NCI-H2029 (cell line): ENCODE results near the gene AMT.

Source experiments
- DNase-seq: peaks from one replicate; lab custom pipeline; 2025; lab: John Stamatoyannopoulos, UW

AMT gene, protein sequence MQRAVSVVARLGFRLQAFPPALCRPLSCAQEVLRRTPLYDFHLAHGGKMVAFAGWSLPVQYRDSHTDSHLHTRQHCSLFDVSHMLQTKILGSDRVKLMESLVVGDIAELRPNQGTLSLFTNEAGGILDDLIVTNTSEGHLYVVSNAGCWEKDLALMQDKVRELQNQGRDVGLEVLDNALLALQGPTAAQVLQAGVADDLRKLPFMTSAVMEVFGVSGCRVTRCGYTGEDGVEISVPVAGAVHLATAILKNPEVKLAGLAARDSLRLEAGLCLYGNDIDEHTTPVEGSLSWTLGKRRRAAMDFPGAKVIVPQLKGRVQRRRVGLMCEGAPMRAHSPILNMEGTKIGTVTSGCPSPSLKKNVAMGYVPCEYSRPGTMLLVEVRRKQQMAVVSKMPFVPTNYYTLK

DNA sequence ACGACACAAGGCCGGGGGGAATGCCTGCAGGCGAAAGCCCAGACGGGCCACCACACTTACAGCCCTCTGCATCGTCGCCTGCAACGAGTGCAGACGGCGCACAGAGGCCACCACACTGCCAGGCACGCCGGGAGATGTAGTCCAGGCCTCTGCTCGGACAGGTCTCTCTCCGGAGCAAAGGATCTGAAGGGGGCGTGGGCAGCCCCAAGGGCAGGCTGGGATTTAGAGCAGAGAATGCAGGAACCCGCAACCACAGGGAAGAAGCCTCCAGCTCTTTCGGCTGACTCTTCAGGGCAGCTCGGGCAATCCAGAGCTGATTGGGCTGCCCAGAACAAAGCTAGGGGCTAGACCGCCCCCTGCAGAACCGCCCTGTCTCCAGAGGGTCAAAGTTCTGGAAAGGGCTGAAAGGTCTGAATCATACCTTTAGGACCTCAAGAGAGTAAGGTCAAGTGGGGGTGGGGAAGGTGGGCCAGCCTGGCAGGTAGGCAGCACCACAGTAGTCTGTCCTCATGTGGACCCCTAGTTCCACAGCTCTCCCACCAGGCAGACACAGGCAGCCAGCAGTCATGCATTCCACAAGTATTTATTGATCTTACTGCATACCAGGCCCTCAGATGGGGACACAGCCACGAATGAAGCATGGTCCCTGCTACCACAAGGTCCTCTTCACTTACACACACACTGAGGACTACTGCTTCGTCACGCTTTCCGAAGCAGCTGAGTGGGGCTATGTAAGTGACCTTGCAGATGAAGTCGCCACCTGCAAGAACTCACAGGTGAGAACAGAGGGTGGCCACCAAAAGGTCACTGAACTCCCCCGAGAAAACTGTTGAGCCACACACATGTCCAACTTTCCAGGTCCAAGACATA lies at the start of gene AMT:
Gene AMT (minus strand): TSS at position 95 of the 870 bp plus-strand sequence. CDS start 23 bp downstream, at position 72.
- no peak for DNase-seq

DNA sequence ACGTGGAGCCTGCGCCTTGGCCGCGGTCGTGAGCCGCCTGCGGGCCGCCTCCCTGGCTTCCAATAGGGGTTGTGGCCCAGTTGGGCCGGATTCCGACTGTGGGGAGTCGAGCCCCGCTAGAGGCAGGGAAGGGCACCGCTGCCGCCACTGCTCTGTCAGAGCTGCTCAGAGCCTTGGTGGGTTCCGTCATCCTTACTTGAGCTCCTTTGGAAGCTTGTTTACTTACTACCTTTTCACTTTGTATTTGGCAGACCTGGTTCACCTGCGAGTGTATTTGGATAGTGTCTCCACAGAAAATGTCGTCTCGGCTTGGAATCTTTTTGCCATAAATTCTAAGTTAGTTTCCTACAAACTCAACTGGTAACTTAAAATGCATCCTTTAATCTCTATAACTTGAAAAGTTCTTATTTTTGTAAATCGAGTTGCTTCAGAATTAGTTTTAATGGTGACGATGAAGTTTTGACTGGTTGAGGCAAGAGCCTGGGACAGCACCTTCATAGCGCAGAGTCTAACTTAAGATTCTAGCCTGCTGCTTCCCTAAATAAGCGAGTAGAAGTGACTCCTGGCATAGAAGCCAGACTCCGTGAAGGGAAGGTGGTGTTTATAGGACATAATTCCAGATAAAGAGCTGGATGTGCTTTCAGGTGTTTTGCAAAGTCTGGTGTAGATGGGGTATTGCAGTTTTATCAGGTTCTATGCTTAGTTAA lies 48.6 kb upstream of the AMT start:
- DNase-seq = peak; percentile 12

DNA sequence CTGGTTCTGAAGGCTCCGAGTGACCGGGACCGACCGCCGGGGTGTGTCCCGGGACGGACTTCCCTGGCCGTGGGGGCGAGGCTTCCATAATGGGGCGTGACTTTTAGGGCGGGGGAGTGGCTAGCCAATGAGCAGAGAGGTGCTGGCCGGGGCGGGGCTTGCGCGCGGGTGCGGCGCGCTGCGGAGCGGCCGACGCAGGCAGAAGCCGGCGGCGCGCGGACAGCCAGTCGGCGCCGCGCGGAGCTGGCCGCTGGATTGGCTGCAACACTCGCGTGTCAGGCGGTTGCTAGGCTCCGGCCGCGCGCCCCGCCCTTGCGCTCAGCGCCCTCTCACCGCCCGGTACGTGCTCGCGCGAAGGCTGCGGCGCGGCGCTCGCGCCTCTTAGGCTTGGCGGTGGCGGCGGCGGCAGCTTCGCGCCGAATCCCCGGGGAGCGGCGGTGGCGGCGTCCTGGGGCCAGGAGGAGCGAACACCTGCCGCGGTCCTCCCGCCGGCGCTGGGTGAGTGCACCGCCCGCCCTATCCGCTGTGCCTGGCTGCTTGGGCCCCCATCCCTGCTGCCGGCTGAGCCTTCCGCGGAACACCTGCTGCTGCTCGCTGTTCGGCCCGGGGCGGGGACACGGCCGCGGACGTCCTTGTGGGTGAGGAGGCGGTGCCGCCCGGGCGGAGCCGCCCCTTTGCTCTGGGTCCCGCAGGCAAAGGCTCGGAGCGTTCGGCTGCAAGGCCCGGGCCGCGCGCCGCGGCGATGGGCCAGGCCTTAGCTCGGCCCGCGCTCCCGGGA lies 47.9 kb upstream of the AMT start, which contains the start of gene DAG1:
Gene DAG1 (plus strand): TSS at position 332 of the 778 bp plus-strand sequence. CDS start 40,268 bp downstream, outside the sequence.
- DNase-seq = peak; percentile 92

DNA sequence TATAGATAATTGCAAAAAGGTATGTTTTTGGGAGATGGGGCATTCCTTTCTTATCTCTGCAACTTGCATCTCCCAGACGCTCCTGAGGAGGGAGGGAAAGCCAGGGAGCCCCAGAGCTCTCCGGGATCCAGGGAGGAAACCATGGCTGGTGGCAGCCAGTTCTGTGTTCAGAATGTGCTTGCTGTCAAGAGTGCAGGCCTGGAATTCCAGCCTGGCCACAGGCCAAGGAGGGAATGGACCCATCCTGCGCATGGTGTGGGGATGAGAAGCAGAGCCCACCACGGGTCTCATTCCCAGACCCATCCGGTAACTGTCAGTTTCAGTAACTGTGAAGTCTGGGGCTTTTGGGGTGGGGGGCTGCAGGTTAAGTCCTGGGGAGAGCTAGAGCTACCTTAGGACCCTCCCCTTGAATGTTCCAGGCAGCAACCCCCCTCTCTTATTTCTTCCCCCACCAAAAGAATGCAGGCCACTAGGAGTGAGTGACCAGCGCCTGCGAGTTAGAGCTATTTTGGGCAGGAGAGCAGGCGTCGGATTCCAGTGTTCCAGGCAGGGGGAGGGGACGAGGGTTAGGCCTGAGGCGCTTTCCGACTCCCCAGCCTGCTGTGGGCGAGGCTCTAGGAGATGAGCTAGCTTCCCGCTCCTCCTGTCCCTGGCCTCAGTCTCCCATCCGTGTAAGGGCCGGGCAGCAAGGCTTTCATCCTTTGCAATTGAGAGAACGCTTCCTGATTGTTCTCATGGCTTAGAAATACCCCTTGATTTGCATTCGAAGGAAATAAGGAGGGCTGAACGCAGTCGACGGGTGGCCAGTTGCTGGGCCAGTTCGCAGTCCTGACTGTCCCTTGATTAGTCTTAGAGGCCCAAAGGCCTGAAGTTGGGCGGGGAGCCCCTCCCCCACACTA lies 47.0 kb upstream of the AMT start:
- peak; percentile 56 for DNase-seq

DNA sequence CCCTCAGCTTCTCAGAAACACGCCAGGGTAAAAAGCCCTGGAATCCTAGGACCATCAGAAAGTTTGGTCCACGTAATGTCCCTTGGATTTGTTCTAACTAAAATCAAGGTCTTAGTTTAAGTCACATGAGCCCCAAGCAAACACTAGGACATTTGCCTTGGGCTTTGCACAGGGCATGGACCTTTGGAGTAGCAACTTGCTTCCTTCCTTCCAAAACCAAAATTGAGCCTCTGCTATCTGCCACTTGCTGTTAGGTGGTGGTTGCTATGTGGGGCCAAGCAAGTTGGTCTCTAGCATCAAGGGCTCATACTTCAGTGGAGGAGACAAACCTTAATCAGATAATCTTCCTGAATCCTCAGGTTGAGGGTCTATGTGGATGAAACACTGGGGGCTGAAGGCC lies 43.8 kb upstream of the AMT start:
- DNase-seq = no peak

DNA sequence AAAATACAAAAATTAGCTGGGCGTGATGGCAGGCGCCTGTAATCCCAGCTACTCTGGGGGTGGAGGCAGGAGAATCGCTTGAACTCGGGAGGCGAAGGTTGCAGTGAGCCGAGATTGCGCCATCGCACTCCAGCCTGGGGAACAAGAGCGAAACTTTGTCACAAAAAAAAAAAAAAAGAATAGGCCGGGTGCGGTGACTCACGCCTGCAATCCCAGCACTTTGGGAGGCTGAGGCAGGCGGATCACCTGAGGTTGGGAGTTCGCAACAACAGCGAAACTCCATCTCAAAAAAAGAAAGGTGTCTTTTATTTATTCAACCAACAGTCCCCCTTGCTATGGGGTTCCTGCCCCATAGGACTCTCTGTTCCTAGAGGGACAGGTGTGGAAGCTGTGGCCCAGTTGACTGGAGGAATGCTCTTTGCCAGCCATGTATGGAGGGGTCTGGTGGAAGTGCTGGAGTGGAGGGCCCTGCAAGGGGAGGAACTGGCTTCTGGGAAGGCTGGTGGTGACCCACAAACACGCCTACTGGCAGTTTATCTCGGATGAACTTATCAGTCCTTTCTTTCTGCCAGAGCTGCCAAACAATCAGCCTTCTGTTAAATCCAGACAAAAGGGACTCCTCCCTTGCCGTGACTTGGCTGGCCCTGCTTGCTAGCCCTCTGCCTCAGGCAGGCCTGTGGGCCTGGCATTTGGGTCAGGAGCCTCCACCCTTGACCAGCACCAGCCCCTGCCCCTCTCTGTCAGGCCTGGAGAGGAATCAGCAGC lies 43.2 kb upstream of the AMT start:
- no peak for DNase-seq

DNA sequence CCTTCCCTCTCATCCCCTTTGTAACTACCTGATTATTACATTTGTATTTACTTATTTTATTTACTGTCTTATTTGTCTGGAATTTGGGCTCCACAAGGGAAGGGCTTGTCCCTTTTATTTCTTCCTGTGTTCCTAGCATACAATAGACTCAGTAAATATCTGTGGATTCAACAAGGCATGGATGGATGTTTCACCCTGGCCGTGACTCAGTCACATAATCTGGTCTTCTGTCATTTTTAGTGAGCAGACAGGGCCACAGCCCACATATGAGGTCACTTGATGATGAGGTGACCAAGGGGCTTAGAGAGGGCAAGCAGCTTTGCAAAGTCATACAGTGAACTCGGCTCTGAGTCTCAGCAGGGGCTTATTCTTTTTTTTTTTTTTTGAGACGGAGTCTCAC lies 39.9 kb upstream of the AMT start:
- no peak for DNase-seq

DNA sequence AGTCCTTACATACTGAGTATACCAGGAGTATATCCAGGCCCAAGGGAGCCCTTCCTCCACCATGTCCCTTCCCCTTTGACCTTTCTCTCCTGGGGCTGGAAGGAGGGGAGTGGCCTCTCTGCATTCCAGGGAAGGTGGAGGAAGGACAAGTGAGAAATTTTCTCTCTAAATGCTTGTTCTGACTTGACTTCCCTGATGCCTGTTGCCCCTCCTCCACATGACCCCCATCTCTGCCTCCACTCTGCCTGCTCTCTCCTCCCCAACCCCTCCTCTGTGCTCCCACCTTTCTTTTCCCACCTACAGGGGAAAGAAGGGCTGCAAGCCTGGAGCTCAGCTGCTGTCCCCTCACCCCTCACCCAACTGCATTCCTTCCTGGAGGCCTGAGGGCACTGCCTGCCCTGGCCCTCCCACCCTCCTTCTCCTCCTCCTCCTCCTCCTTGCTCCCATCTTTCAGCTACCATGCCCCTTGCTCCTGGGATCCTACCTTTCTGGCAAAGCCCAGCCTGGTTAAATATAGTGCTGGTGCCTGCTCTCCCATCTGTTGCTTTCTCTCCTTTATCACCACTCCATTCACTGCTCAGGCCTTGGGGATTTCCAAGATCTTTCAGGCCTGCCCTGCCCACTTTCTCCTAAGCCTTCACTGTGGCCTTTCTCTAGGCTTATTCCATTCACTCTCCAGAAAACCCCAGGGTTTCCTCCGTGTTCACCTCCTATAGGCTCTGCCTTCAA lies 39.3 kb upstream of the AMT start:
- DNase-seq = no peak

DNA sequence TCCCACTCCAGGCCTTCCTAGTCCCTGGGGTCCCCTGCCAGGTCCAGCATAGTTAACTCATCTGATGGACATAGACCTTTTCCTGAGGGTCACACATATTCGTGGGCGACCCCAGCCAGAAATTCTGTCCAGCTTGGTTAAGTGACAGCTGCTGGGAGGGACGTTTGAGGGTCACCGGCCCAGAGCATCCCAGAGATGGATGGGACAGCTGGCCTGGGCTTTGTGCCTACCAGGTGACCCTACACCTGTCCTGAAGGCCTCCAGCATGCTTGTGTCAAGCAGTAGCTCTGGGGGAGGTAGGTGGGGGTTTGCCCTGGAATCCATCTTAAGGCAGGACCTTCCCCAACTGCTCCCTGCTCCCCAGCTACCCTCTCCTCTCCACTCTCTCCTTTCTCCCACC lies 38.7 kb upstream of the AMT start:
- no peak for DNase-seq

DNA sequence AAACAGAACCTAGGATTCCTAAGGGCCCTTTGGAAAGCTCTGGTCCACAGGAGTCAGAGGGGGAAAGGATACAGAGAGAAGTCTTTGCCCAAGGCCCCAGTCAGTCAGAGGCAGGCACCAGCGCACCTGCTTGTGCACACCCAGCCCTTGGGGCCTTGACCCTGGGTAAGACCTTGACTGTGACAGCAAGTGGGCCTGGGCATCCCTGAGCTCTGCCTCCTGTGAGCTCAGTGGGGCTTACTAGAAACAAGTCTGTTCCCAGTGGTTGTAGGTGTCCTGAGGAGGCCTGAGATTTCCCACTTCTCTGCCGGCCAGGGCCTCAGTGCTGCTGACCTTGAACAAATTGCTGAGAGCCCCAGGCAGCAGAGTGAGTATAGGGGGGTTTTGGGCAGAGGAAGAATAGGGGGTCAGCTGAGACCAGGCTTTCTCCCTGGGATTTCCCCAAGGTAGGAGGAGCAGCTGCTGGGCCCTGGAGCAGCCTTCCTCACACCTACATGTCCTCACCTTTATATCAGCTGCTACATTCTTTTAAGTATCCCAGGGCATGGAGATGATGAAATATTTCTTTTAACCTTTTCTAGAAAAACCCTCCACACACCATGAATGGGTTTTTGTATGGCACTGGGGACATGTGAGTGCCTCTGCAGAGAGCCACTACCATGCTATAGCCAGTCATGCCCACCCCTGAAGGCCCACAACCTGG lies 38.1 kb upstream of the AMT start:
- no peak for DNase-seq

DNA sequence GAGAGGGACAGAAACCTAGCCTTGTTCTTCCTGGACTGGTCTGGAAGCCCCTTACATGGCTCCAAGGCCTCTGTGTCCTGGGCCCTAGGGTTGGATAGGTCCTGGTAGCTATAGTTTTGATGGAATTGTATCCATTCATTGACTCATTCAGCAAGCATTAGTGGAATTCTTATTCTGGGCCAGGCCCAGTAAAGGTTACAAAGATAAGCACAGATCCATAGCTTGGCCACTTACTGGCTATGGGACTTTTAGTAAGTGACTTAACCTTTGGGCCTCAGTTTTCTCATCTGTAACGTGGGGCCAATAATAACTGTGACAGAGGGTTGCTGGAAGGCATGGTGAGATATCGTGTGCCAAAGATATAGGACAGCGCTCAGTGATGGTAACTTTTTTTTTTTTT lies 34.2 kb upstream of the AMT start:
- DNase-seq = no peak

DNA sequence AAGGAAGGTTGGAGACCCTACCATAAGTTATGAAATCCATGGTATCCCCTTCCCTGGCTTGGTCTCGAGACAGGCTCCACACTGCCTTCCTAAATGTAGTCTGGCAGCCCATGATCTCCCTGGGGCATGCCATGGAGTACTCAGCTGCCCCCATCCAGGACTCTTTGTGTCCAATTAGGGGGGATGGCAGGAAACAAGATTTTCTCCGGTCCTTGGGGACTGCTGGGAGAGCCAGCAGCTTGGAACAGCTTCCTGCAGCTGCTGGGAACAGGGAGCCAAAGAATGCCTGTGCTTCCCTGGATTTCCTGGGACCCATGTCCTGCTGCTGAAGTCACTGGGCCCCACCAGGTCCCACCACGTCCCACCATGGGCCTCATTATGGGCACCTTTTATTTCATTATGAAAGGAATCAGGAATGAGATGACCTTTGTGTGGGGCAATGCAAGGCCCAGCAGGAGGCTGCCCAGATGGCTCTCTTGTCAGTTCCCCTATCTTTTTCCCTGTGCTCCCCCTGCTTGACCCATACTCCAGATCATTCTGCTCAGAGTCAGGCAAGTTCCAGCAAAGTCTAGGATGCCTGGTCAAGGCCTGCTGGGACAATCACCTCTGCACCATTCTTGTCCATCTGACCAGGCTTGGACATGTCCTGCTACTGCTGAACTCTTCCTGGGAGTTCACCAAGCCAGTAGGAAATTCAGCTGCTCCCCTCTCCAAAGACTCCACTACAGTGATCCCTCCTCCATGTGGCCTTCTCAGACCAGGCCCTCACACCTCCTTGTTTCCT lies 32.8 kb upstream of the AMT start:
- no peak for DNase-seq

DNA sequence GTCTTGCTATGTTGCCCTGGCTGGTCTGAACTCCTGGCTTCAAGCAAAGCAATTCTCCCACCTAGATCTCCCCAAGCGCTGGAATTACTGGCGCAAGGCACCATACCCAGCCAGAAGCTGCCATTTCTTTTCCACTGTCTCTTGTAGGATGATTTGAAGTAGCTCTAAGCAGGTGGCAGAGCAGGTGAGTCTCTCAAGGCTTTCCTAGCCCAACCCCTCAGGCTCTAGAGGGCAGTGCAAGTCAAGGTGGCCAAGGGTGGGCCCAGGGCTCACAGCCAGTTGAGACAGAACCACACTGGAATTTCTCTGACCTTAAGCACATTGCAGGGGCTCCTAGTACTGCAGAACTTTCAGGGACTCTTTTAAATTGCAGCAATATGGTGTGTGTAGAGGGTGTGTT lies 32.2 kb upstream of the AMT start:
- no peak for DNase-seq

DNA sequence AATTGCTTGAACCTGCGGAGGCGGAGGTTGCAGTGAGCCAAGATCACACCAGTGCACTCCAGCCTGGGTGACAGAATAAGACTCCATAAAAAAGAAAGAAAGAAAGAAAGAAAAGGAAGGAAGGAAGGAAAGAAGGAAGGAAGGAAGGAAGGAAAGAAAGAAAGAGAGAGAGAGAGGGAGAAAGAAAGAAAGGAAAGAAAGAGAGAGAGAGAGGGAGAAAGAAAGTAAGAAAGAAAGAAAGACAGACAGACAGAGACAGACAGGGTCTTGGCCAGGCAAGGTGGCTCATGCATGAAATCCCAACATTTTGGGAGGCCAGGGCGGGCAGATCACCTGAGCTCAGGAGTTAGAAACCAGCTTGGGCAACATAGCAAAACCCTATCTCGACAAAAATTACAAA lies 31.3 kb upstream of the AMT start:
- no peak for DNase-seq

DNA sequence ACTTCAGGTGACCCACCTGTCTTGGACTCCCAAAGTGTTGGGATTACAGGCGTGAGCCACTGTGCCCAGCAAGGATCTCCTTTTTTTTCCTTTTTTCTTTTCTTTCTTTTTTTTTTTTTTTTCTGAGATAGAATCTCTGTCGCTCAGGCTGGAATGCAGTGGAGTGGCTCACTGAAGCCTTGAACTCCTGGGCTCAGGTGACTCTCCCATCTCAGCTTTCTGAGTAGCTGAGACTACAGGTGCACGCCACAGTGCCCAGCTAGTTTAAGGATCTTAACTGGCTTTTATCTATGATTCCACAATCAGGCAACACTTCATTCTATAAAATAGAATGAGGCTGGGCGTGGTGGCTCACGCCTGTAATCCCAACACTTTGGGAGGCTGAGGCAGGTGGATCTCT lies 23.1 kb upstream of the AMT start:
- DNase-seq = no peak

DNA sequence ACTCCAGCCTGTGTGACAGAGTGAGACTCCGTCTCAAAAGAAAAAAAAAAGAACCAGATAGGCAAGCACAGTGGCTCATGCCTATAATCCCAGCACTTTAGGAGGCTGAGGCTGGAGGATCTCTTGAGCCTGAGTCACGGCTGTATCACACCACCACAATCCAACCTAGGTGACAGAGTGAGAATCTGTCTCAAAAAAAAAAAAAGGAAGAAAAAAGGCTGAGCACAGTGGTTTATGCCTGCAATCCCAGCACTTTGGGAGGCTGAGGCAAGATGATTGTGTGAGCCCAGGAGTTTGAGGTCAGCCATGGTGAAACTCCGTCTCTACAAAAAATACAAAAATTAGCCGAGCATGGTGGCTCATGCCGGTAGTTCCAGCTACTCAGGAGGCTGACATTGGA lies 12.5 kb upstream of the AMT start:
- DNase-seq = no peak

DNA sequence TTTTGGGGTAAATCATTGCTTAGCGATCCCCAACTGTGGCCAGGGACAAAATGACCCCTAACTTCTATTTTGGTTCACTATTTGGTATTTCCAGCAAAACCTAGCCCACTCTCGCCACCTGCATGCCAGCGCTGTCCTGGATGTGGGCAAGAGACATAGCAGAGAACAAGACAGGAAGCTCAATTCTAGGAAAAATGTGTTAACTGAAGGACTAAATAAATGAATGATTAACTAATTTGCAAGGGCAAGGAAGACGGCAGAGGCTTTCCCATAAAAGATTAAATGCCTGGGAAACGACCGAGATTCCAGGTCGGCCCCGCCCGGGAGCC lies 6.4 kb upstream of the AMT start:
- no peak for DNase-seq

DNA sequence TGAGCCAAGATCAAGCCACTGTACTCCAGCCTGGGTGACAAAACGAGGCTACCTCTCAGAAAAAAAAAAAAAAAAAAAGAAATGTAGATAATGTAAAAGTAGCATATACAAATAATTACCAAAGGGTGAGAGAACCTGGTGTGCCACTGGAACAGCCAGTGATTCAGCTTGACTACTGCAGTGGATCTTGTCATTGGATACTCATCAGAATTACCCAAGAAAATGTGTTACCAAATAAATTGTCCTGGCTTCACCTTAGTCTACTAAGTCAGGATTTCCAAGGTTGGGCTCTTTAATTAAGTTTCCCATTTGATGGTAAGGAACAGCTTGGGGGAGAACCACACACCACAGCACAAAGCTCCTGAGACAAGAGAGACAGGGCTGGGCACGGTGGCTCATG lies 5.3 kb upstream of the AMT start:
- DNase-seq = no peak
